ENCODE results near the gene PRKAG2. TPM values are rescaled to one million over a fixed set of nuclear protein-coding genes. Genes with fewer than 3 reads are reported as not detected.

The PRKAG2 gene
- total and polyA plus RNA-seq, 2 of the 13 experiments (the other 11 are each of a cell fraction or from before 2014, with no cell fraction given): 0.90 to 1.3 TPM

GRCh38 chr7:151832656-151833055, 44.3 kb downstream of the PRKAG2 start:
- no peaks in the 10 kb centered on the region for H3K36me3 ChIP-seq (replicated peaks in 1 of 2; ENCODE audit: control insufficient read depth in 1 of 2, insufficient read depth in 2 of 2, low read length in 2 of 2)
- no TSS peak for BruUV-seq (replicated peaks)
- intact Hi-C loops (cut with micrococcal nuclease; ENCODE audit: unreplicated experiment): no loop called here
- H3K79me2 ChIP-seq (ENCODE audit: insufficient read depth, low read length): no peaks in the 10 kb centered on the region
- DNase-seq (ENCODE audit: low spot score): no peak
- POLR2A ChIA-PET: no interaction called here
- H2AFZ ChIP-seq (ENCODE audit: low read length): no peak overlapping the region
- 59% methylated on average over 6 of the region's 11 CpGs for WGBS (ENCODE audit: low lambda C conversion rate)
- H4K20me1 ChIP-seq (ENCODE audit: insufficient read depth, low read length): no peaks in the 10 kb centered on the region
- H3K27me3 ChIP-seq (ENCODE audit: control insufficient read depth in 1 of 2, insufficient read depth in 2 of 2, low read length in 2 of 2): peaks cover 2 to 36% of the 10 kb centered on the region in 2 experiments
- H3K9ac ChIP-seq (ENCODE audit: insufficient read depth, low read depth, low read length): no peak overlapping the region
- TF ChIP-seq SSRP1 (CRISPR knock-in tag; IDR thresholded peaks at IDR 0.05): no peak
- no peak for TF ChIP-seq NFRKB (IDR thresholded peaks at IDR 0.05)
- TF ChIP-seq, protein P1, sequence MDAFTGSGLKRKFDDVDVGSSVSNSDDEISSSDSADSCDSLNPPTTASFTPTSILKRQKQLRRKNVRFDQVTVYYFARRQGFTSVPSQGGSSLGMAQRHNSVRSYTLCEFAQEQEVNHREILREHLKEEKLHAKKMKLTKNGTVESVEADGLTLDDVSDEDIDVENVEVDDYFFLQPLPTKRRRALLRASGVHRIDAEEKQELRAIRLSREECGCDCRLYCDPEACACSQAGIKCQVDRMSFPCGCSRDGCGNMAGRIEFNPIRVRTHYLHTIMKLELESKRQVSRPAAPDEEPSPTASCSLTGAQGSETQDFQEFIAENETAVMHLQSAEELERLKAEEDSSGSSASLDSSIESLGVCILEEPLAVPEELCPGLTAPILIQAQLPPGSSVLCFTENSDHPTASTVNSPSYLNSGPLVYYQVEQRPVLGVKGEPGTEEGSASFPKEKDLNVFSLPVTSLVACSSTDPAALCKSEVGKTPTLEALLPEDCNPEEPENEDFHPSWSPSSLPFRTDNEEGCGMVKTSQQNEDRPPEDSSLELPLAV (CRISPR knock-in tag; conservative IDR thresholded peaks at IDR 0.05; ENCODE audit: low read depth): no peak
- TF ChIP-seq ZNF773 (CRISPR knock-in tag; IDR thresholded peaks at IDR 0.05; ENCODE audit: borderline replicate concordance): no peak
- TF ChIP-seq ZNF317 (CRISPR knock-in tag; IDR thresholded peaks at IDR 0.05): no peak
- no peak for TF ChIP-seq KLF12 (CRISPR knock-in tag; IDR thresholded peaks at IDR 0.05; ENCODE audit: borderline replicate concordance)
- no peak for TF ChIP-seq PITX1 (CRISPR knock-in tag; IDR thresholded peaks at IDR 0.05)
- TF ChIP-seq ZBTB43 (CRISPR knock-in tag; conservative IDR thresholded peaks at IDR 0.05): no peak
- no peak for TF ChIP-seq WIZ (CRISPR knock-in tag; IDR thresholded peaks at IDR 0.05)
- no peak for TF ChIP-seq HNRNPH1 (optimal IDR thresholded peaks at IDR 0.05; ENCODE audit: low read depth, low read length)
- TF ChIP-seq KAT2B (IDR thresholded peaks at IDR 0.05; ENCODE audit: borderline replicate concordance, low read depth, low read length): no peak
- FAIRE-seq: no peak
- CTCF ChIA-PET (ENCODE audit: low intra/inter-chr PET ratio, low total read pairs): no interaction called here
- no peak overlapping the region for H3K4me3 ChIP-seq (replicated peaks in 1 of 3; ENCODE audit: insufficient read depth in 1 of 3, low read depth in 2 of 3, low read length in 3 of 3)
- in situ Hi-C loops (cut with HindIII; ENCODE audit: extremely low pct_ligation_motif_present, low pct_unique_long_range_greater_than_20kb): no loop called here
- H3K4me1 ChIP-seq (ENCODE audit: insufficient read depth, low read length): no peaks in the 10 kb centered on the region
- no peaks in the 10 kb centered on the region for H3K9me3 ChIP-seq (ENCODE audit: low read length)
- ATAC-seq: no peak
- no peak overlapping the region for H3K4me2 ChIP-seq (ENCODE audit: low read depth, low read length)
- no peak overlapping the region for H3K27ac ChIP-seq (ENCODE audit: extremely low read length, insufficient read depth, low read length)
